Measurements from ENCODE around the gene FBXL20.
A peak's percentile ranks its signal among the peaks of the same experiment; 100 is the strongest.

FBXL20 gene

GRCh38 chr17:39240631-39241030 lies 160.8 kb downstream of the FBXL20 start:
- no peaks in the 10 kb centered on the region for H3K9me3 ChIP-seq (ENCODE audit: control insufficient read depth, insufficient read depth, low read depth, low read length)
- no peak for TF ChIP-seq ZFP3 (tag by site-specific recombination; IDR thresholded peaks at IDR 0.05; ENCODE audit: low read depth)
- no peak for TF ChIP-seq GLIS1 (tag by site-specific recombination; IDR thresholded peaks at IDR 0.05)
- no peak for TF ChIP-seq TSHZ1 (tag by site-specific recombination; IDR thresholded peaks at IDR 0.05; ENCODE audit: borderline replicate concordance)
- no peak for TF ChIP-seq ZBTB20 (tag by site-specific recombination; IDR thresholded peaks at IDR 0.05)
- TF ChIP-seq ZNF184 (tag by site-specific recombination; IDR thresholded peaks at IDR 0.05): no peak
- TF ChIP-seq SCRT1 (tag by site-specific recombination; IDR thresholded peaks at IDR 0.05; ENCODE audit: borderline replicate concordance): no peak
- TF ChIP-seq WT1 (tag by site-specific recombination; IDR thresholded peaks at IDR 0.05): no peak
- no peak for TF ChIP-seq ZNF391 (tag by site-specific recombination; IDR thresholded peaks at IDR 0.05; ENCODE audit: borderline replicate concordance, low read depth)
- TF ChIP-seq ZNF747 (tag by site-specific recombination; IDR thresholded peaks at IDR 0.05): no peak
- TF ChIP-seq ZNF544 (tag by site-specific recombination; IDR thresholded peaks at IDR 0.05): no peak
- TF ChIP-seq ZNF26 (tag by site-specific recombination; IDR thresholded peaks at IDR 0.05): no peak
- TF ChIP-seq ZNF138 (tag by site-specific recombination; IDR thresholded peaks at IDR 0.05; ENCODE audit: borderline replicate concordance): no peak
- TF ChIP-seq ZNF514 (tag by site-specific recombination; IDR thresholded peaks at IDR 0.05): no peak
- TF ChIP-seq KLF1 (tag by site-specific recombination; IDR thresholded peaks at IDR 0.05): no peak
- no peak for TF ChIP-seq ZNF302 (tag by site-specific recombination; IDR thresholded peaks at IDR 0.05; ENCODE audit: low read depth)
- TF ChIP-seq ZNF510 (tag by site-specific recombination; IDR thresholded peaks at IDR 0.05; ENCODE audit: insufficient replicate concordance): no peak
- no peak for TF ChIP-seq ZNF10 (tag by site-specific recombination; IDR thresholded peaks at IDR 0.05)
- no peak for TF ChIP-seq ZNF366 (tag by site-specific recombination; conservative IDR thresholded peaks at IDR 0.05)
- H3K4me1 ChIP-seq (ENCODE audit: control insufficient read depth, insufficient read depth, low read length): no peaks in the 10 kb centered on the region; the same call in 1 of the 2 replicates
- H3K4me3 ChIP-seq (ENCODE audit: low read depth, low read length): no peak overlapping the region
- ChIA-PET POLR2A (interaction anchor here (3.2 kb wide), 1 partner anchor 40 kb away, joined by 16 read pairs; the partner anchor contains the start of gene RPL19), CTCF (interaction anchor here (0.7 to 20.9 kb wide), 5 partner anchors 9 to 359 kb away, joined by 3 to 733 read pairs (median 8); partner anchors contain the start of genes RPL19 and STAC2)
- H3K27ac ChIP-seq (ENCODE audit: extremely low read depth, low read depth, low read length): no peak overlapping the region
- H3K36me3 ChIP-seq (ENCODE audit: control insufficient read depth in 2 of 2, insufficient read depth in 1 of 2, low read length in 2 of 2): no peaks in the 10 kb centered on the region

- H3K9me3 ChIP-seq (ENCODE audit: control insufficient read depth, insufficient read depth, low read depth, low read length): no peaks in the 10 kb centered on the region
- CTCF ChIA-PET: interaction anchor here (0.6 to 20.9 kb wide), 19 partner anchors 8 to 641 kb away, joined by 3 to 733 read pairs (median 3); partner anchors contain the start of genes RPL19 and STAC2
- no peaks in the 10 kb centered on the region; the same call in 1 of the 2 replicates for H3K4me1 ChIP-seq (ENCODE audit: control insufficient read depth, insufficient read depth, low read length)
- no peak overlapping the region for H3K27ac ChIP-seq (ENCODE audit: extremely low read depth, low read depth, low read length)
- H3K4me3 ChIP-seq (ENCODE audit: low read depth, low read length): no peak overlapping the region
- no peaks in the 10 kb centered on the region for H3K36me3 ChIP-seq (ENCODE audit: control insufficient read depth in 2 of 2, insufficient read depth in 1 of 2, low read length in 2 of 2)
- POLR2A ChIA-PET: interaction anchor here (3.2 to 6.0 kb wide), 2 partner anchors 34 to 40 kb away, joined by 16 to 47 read pairs; partner anchors contain the start of gene RPL19
- TF ChIP-seq ZNF654 (tag by site-specific recombination; IDR thresholded peaks at IDR 0.05; ENCODE audit: low read depth): peak; percentile 17; the same call in 1 of the 2 replicates
- peak; percentile 52 for TF ChIP-seq ZNF600 (tag by site-specific recombination; IDR thresholded peaks at IDR 0.05)
- TF ChIP-seq ZNF2 (tag by site-specific recombination; IDR thresholded peaks at IDR 0.05): peak; percentile 56; the same call in 1 of the 2 replicates
- no peak for TF ChIP-seq ZNF670 (tag by site-specific recombination; IDR thresholded peaks at IDR 0.05; ENCODE audit: low read depth)
- TF ChIP-seq ZNF18 (tag by site-specific recombination; IDR thresholded peaks at IDR 0.05): peak; percentile 72; the same call in 1 of the 2 replicates
- peak; percentile 42 for TF ChIP-seq ZBTB17 (tag by site-specific recombination; IDR thresholded peaks at IDR 0.05)
- peak; percentile 70; the same call in 1 of the 2 replicates for TF ChIP-seq ZBTB48 (tag by site-specific recombination; IDR thresholded peaks at IDR 0.05)
- TF ChIP-seq ZNF398 (tag by site-specific recombination; IDR thresholded peaks at IDR 0.05): no peak
- TF ChIP-seq ZFHX2 (tag by site-specific recombination; conservative IDR thresholded peaks at IDR 0.05): peak; percentile 71
Observed at GRCh38 chr17:39239640-39240314, 161.6 kb downstream of the FBXL20 start.

All from HEK293 (cell line).